ENCODE data around the gene VAV2.

Gene VAV2

GRCh38 chr9:134039386-134040175 lies 47.5 kb upstream of the VAV2 start:
- no peak for TF ChIP-seq TAF1 (IDR thresholded peaks at IDR 0.05; ENCODE audit: low read depth)
- no peak for TF ChIP-seq TCF12 (IDR thresholded peaks at IDR 0.05; ENCODE audit: low read depth)
- TF ChIP-seq EP300 (IDR thresholded peaks at IDR 0.05; ENCODE audit: borderline replicate concordance): no peak
- no peak for TF ChIP-seq EGR1 (IDR thresholded peaks at IDR 0.05)
- no peak for TF ChIP-seq USF1 (IDR thresholded peaks at IDR 0.05)
- no peak for TF ChIP-seq YY1 (IDR thresholded peaks at IDR 0.05; ENCODE audit: low read depth)
- no peak for TF ChIP-seq CEBPB (IDR thresholded peaks at IDR 0.05)
- TF ChIP-seq NFIC (IDR thresholded peaks at IDR 0.05): no peak
- no peak for TF ChIP-seq ZBTB7A (IDR thresholded peaks at IDR 0.05; ENCODE audit: low read depth)
- TF ChIP-seq CREB1 (IDR thresholded peaks at IDR 0.05; ENCODE audit: low read depth): no peak
- no peak for TF ChIP-seq RAD21 (IDR thresholded peaks at IDR 0.05; ENCODE audit: low read depth)
- no peak for TF ChIP-seq REST (IDR thresholded peaks at IDR 0.05; ENCODE audit: low read depth)
- TF ChIP-seq FOXM1 (IDR thresholded peaks at IDR 0.05; ENCODE audit: borderline replicate concordance, low read depth): no peak
- no peak for TF ChIP-seq TEAD4 (IDR thresholded peaks at IDR 0.05)
- no peak for TF ChIP-seq MAX (IDR thresholded peaks at IDR 0.05)

- no peak for TF ChIP-seq TCF12 (IDR thresholded peaks at IDR 0.05; ENCODE audit: low read depth)
- no peak for TF ChIP-seq TEAD4 (IDR thresholded peaks at IDR 0.05)
- no peak for TF ChIP-seq CEBPB (IDR thresholded peaks at IDR 0.05)
- no peak for TF ChIP-seq YY1 (IDR thresholded peaks at IDR 0.05; ENCODE audit: low read depth)
- TF ChIP-seq ZBTB7A (IDR thresholded peaks at IDR 0.05; ENCODE audit: low read depth): no peak
- no peak for TF ChIP-seq RAD21 (IDR thresholded peaks at IDR 0.05; ENCODE audit: low read depth)
- TF ChIP-seq MAX (IDR thresholded peaks at IDR 0.05): no peak
- no peak for TF ChIP-seq TAF1 (IDR thresholded peaks at IDR 0.05; ENCODE audit: low read depth)
- TF ChIP-seq REST (IDR thresholded peaks at IDR 0.05; ENCODE audit: low read depth): no peak
- no peak for TF ChIP-seq EGR1 (IDR thresholded peaks at IDR 0.05)
- TF ChIP-seq EP300 (IDR thresholded peaks at IDR 0.05; ENCODE audit: borderline replicate concordance): no peak
- no peak for TF ChIP-seq CREB1 (IDR thresholded peaks at IDR 0.05; ENCODE audit: low read depth)
Measured at GRCh38 chr9:134037641-134038040, 45.5 kb upstream of the VAV2 start.

GRCh38 chr9:134036130-134036529 lies 44.0 kb upstream of the VAV2 start:
- TF ChIP-seq YY1 (IDR thresholded peaks at IDR 0.05; ENCODE audit: low read depth) (no peak), ZBTB7A (IDR thresholded peaks at IDR 0.05; ENCODE audit: low read depth) (no peak), EP300 (IDR thresholded peaks at IDR 0.05; ENCODE audit: borderline replicate concordance) (no peak), USF1 (IDR thresholded peaks at IDR 0.05) (no peak), TEAD4 (IDR thresholded peaks at IDR 0.05) (no peak), TAF1 (IDR thresholded peaks at IDR 0.05; ENCODE audit: low read depth) (no peak)

- TF ChIP-seq CREB1 (IDR thresholded peaks at IDR 0.05; ENCODE audit: low read depth) (no peak), EP300 (IDR thresholded peaks at IDR 0.05; ENCODE audit: borderline replicate concordance) (no peak), RAD21 (IDR thresholded peaks at IDR 0.05; ENCODE audit: low read depth) (no peak), EGR1 (IDR thresholded peaks at IDR 0.05) (no peak)
Measured at GRCh38 chr9:134035041-134036039, 43.2 kb upstream of the VAV2 start.
